ENCODE results near the gene CAV2. TPM values are rescaled to one million over a fixed set of nuclear protein-coding genes. Genes with fewer than 3 reads are reported as not detected.

CAV2 gene
- total RNA-seq, 4 donors from 2014 or later: 142 to 188 (median 170) TPM

GRCh38 chr7:116548506-116548905 lies 49.0 kb downstream of the CAV2 start:
- peaks cover 0 to 40% of the 10 kb centered on the region in 2 donors for H3K36me3 ChIP-seq
- H3K27ac ChIP-seq: peak overlapping the region in 3 of 4 donors; percentile 44 to 70 (median 57)
- TF ChIP-seq POLR2A (IDR thresholded peaks at IDR 0.05) (no peak), POLR2AphosphoS5 (IDR thresholded peaks at IDR 0.05) (no peak), CTCF (IDR thresholded peaks at IDR 0.05) (no peak), EP300 (IDR thresholded peaks at IDR 0.05) (no peak)
- no peaks in the 10 kb centered on the region for H3K9me3 ChIP-seq
- no peak overlapping the region for H3K4me3 ChIP-seq
- 49 to 66% methylated on average over 3 of the region's 3 CpGs for WGBS, 2 donors (ENCODE audit: low coverage in 1 of 2)
- no peak for ATAC-seq
- peaks cover 13 to 97% (median 13%) of the 10 kb centered on the region in 3 donors for H3K4me1 ChIP-seq
- H3K27me3 ChIP-seq: no peaks in the 10 kb centered on the region

GRCh38 chr7:116549370-116549769 lies 49.8 kb downstream of the CAV2 start:
- TF ChIP-seq CTCF (IDR thresholded peaks at IDR 0.05) (no peak), POLR2A (IDR thresholded peaks at IDR 0.05) (no peak), POLR2AphosphoS5 (IDR thresholded peaks at IDR 0.05) (no peak), EP300 (IDR thresholded peaks at IDR 0.05) (no peak)
- H3K27ac ChIP-seq: peak overlapping the region in 3 of 4 donors; percentile 12 to 70 (median 57)
- peaks cover 18 to 97% (median 21%) of the 10 kb centered on the region in 3 donors for H3K4me1 ChIP-seq

GRCh38 chr7:116551692-116552091 lies 52.2 kb downstream of the CAV2 start:
- TF ChIP-seq CTCF (IDR thresholded peaks at IDR 0.05) (no peak), EP300 (IDR thresholded peaks at IDR 0.05) (no peak), POLR2AphosphoS5 (IDR thresholded peaks at IDR 0.05) (no peak), POLR2A (IDR thresholded peaks at IDR 0.05) (no peak)
- H3K27ac ChIP-seq: peak overlapping the region in 3 of 4 donors; percentile 59 to 71 (median 70)
- 67% methylated on average over 5 of the region's 5 CpGs; no CpG with 5 or more reads in 1 of the 2 donors for WGBS, 2 donors (ENCODE audit: low coverage in 1 of 2)

More at GRCh38 chr7:116549370-116549769, 49.8 kb downstream of the CAV2 start:
- H3K27me3 ChIP-seq: no peaks in the 10 kb centered on the region
- no peak overlapping the region for H3K4me3 ChIP-seq
- ATAC-seq: no peak
- H3K36me3 ChIP-seq: peaks cover 0 to 40% of the 10 kb centered on the region in 2 donors
- no peaks in the 10 kb centered on the region for H3K9me3 ChIP-seq

GRCh38 chr7:116552602-116553001 lies 53.1 kb downstream of the CAV2 start:
- TF ChIP-seq POLR2A (IDR thresholded peaks at IDR 0.05) (no peak), EP300 (IDR thresholded peaks at IDR 0.05) (no peak), CTCF (IDR thresholded peaks at IDR 0.05) (no peak), POLR2AphosphoS5 (IDR thresholded peaks at IDR 0.05) (no peak)
- H3K27me3 ChIP-seq: no peaks in the 10 kb centered on the region
- no peak for ATAC-seq
- peaks cover 0 to 26% of the 10 kb centered on the region in 2 donors for H3K36me3 ChIP-seq
- no peaks in the 10 kb centered on the region for H3K9me3 ChIP-seq
- H3K4me1 ChIP-seq: peaks cover 23 to 96% (median 30%) of the 10 kb centered on the region in 3 donors
- peak overlapping the region; percentile 50 to 71 (median 64) for H3K27ac ChIP-seq
- H3K4me3 ChIP-seq: no peak overlapping the region
- WGBS, 2 donors (ENCODE audit: low coverage in 1 of 2): 6 to 20% methylated on average over 1 of the region's 1 CpG

More at GRCh38 chr7:116551692-116552091, 52.2 kb downstream of the CAV2 start:
- ATAC-seq: no peak
- Histone ChIP-seq H3K36me3 (peaks cover 0 to 35% of the 10 kb centered on the region in 2 donors), H3K4me3 (no peak overlapping the region), H3K27me3 (no peaks in the 10 kb centered on the region), H3K9me3 (no peaks in the 10 kb centered on the region), H3K4me1 (peaks cover 23 to 96% (median 31%) of the 10 kb centered on the region in 3 donors)

Data from gastroesophageal sphincter (tissue), 4 donors.